ENCODE results near the gene ANKS3.

The ANKS3 gene

DNA sequence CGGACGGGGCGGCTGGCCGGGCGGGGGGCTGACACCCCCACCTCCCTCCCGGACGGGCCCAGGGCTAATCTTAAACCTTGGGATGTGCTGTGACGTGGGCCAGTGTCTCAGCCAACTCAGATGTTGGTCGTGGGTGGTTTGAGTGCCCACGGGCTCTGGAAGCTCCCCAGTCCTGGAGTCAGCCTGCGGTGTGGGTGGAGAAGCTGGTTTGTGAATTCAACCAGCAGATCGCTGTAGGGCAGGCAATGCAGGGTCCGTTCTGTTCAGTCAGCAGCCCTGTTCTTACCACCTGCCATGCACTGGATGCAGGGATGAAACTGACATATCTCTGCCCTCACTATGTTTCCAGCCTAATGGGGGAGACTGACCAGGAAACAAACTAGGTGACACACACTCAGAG, 40.9 kb upstream of the ANKS3 start:
- TF ChIP-seq, protein P1, sequence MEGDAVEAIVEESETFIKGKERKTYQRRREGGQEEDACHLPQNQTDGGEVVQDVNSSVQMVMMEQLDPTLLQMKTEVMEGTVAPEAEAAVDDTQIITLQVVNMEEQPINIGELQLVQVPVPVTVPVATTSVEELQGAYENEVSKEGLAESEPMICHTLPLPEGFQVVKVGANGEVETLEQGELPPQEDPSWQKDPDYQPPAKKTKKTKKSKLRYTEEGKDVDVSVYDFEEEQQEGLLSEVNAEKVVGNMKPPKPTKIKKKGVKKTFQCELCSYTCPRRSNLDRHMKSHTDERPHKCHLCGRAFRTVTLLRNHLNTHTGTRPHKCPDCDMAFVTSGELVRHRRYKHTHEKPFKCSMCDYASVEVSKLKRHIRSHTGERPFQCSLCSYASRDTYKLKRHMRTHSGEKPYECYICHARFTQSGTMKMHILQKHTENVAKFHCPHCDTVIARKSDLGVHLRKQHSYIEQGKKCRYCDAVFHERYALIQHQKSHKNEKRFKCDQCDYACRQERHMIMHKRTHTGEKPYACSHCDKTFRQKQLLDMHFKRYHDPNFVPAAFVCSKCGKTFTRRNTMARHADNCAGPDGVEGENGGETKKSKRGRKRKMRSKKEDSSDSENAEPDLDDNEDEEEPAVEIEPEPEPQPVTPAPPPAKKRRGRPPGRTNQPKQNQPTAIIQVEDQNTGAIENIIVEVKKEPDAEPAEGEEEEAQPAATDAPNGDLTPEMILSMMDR (IDR thresholded peaks at IDR 0.05; ENCODE audit: borderline replicate concordance, insufficient read depth, low read depth, low read length), result no peak
- H3K4me3 ChIP-seq (ENCODE audit: low read depth, low read length), result no peak overlapping the region

DNA sequence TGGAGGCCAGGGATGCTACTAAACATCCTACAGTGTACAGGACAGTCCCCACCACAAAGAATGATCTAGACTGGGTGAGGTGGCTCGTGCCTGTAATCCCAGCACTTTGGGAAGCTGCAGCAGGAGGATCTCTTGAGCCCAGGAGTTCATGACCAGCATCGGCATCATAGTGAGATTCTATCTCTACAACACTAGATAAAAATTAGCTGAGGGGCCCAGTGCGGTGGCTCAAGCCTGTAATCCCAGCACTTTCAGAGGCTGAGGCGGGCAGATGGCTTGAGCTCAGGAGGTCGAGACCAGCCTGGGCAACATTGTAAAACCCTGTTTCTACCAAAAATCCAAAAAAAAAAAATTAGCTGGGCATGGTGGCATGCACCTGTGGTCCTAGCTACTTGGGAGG, 38.3 kb upstream of the ANKS3 start:
- TF ChIP-seq, protein P1 (IDR thresholded peaks at IDR 0.05; ENCODE audit: borderline replicate concordance, insufficient read depth, low read depth, low read length), result no peak

DNA sequence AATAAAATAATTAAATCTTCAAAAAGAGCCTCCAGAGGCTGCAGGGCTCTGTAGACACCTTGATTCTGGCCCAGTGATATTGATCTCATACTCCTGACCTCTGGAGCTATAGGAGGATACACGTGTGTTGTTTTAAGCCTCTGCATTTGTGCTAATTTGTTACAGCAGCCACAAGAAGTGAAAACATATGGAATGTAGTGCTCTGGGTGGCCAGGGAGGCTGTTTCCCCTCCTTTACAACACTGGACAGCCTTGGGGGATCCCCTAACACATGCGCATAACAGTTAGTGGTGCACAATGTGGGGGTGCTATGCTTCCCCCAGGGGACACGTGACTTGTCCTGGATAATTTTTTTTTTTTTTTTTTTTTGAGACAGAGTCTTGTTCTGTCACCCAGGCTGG, 37.6 kb upstream of the ANKS3 start:
- no peak overlapping the region for H3K4me3 ChIP-seq (ENCODE audit: low read depth, low read length)
- TF ChIP-seq, protein P1 (IDR thresholded peaks at IDR 0.05; ENCODE audit: borderline replicate concordance, insufficient read depth, low read depth, low read length), result no peak

More for the DNA sequence above, 38.3 kb upstream of the ANKS3 start:
- no peak overlapping the region for H3K4me3 ChIP-seq (ENCODE audit: low read depth, low read length)

DNA sequence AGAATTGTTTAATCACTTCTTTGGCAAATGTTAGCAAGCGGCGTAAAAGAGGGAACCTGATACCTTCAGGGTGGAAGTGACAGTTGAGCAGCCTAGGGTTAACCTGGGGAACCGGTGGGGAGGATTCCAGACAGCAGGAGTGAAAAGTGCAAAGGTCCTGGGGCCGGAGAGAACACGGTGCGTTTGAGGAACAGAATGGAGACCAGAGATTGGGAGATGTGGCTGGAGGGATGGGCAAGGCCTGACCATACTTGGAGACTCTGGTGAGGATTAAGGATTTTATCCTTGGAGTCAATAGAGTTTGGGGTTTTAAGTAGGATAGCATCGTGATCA, 35.2 kb upstream of the ANKS3 start:
- no peak overlapping the region for H3K4me3 ChIP-seq (ENCODE audit: low read depth, low read length)

DNA sequence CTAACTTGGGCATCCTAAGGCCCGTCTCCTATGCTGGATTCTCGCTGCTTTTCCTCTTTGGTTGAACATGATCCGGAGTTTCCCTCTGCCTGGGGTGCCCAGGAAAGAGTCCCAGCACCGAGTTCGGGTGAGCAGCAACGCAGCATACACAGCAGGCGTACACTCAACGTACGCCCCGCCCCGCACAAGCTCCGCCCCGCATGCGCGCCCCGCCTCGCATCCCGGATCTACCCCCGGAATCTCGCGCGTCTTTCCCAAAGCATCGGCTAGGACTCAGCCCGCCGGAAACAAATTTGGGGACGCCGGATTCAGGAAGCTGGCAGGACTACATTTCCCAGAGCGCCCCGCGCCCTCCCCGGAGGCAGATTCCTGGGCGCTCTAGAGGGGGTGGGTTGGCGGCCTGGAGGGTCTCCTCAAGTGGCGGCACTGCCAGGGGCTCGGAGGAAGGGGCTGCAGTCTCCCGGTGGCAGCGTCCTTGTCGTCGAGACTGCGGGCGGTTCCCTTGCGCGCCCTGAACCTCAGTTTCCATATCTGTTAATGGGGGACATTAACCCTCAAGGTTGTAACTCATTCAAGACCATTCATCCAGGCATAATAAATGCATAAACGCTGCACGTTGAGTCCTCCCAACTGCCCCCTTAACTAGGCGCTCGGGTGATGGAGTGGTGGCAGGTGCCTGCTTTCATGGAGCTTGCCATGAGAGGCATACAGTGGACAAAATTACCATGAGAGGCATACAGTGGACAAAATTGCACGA, 34.7 kb upstream of the ANKS3 start:
- H3K4me3 ChIP-seq (ENCODE audit: low read depth, low read length), result peak overlapping the region; percentile 59
- TF ChIP-seq, protein P1 (IDR thresholded peaks at IDR 0.05; ENCODE audit: borderline replicate concordance, insufficient read depth, low read depth, low read length), result no peak

More for the DNA sequence above, 35.2 kb upstream of the ANKS3 start:
- TF ChIP-seq, protein P1 (IDR thresholded peaks at IDR 0.05; ENCODE audit: borderline replicate concordance, insufficient read depth, low read depth, low read length), result no peak

DNA sequence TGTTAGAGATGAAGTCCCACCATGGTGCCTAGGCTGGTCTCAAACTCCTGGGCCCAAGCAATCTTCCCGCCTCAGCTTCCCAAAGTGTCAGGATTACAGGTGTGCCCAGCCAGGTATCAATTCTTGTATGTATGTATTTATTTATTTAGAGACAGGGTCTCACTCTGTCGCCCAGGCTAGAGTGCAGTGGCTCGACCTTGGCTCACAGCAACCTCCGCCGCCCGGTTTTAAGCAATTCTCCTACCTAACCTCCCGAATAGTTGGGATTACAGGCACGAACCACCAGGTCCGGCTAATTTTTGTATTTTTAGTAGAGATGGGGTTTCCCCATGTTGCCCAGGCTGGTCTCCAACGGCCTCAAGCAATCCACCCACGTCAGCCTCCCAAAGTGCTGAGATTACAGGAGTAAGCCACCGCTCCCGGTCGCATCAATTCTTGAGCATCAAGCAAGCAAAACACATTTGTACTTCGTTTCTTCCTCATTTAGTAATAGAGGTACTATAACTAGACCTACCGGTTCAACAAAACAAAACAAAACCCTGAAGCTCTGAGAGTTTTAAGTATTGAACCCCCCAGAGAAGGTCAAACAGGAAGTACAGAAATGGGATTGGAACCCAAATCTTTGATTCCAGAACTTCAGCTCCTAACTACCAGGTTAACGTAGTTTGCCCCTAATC, 33.9 kb upstream of the ANKS3 start:
- TF ChIP-seq, protein P1 (IDR thresholded peaks at IDR 0.05; ENCODE audit: borderline replicate concordance, insufficient read depth, low read depth, low read length), result no peak
- peak overlapping the region; percentile 59 for H3K4me3 ChIP-seq (ENCODE audit: low read depth, low read length)
